Left ventricle myocardium inferior (tissue), 1 donor: ENCODE data around the gene ASAP3. TPM values are rescaled to one million over a fixed set of nuclear protein-coding genes. Genes with fewer than 3 reads are reported as not detected.

Experiments used
- DNase-seq: peaks from one replicate; pipeline ENCODE4 v3.0.0-alpha.2; 2020
- H3K27ac ChIP-seq: fragments of 200-600 bp; replicated peaks from 2 replicates; pipeline ENCODE4 v1.8.0; 2021
- H3K27me3 ChIP-seq: fragments of 200-600 bp; 2 replicates; pipeline ENCODE4 v1.8.0; 2021; ENCODE audit warnings: low read depth
- H3K36me3 ChIP-seq: fragments of 200-600 bp; 2 replicates; pipeline ENCODE4 v1.8.0; 2021
- H3K4me1 ChIP-seq: fragments of 200-600 bp; 2 replicates; pipeline ENCODE4 v1.8.0; 2021
- H3K4me3 ChIP-seq: fragments of 200-600 bp; 2 replicates; pipeline ENCODE4 v1.8.0; 2021; ENCODE audit warnings: mild to moderate bottlenecking, moderate library complexity
- H3K9me3 ChIP-seq: fragments of 200-600 bp; replicated peaks from 2 replicates; pipeline ENCODE4 v1.8.0; 2021
- CTCF ChIP-seq: fragments of 200-600 bp; IDR thresholded peaks from 2 replicates; pipeline ENCODE4 v1.8.0; 2021; ENCODE audit warnings: antibody characterized with exemption, mild to moderate bottlenecking, borderline replicate concordance
- intact Hi-C: fragments of 100-400 bp; cut with micrococcal nuclease; formaldehyde crosslinking; loops from one replicate; pipeline ENCODE4 v1.11.0; 2022
- total RNA-seq: library from RNA; stranded (reverse); fragmentation: NEBNext Ultra II Directional; extraction: Animal tissue kit (Norgen Biotek cat#: 25700); gene quantifications from one replicate; pipeline ENCODE4 v1.2.1, GENCODE V29; 2021
- donor health status: DM: no; HTN: yes; CAD: no; lungs with severe emphysema.

Gene ASAP3
- total RNA-seq, 1 donor from 2014 or later = 44.4 TPM

- H3K36me3 ChIP-seq = peaks cover 100% of the 10 kb centered on the region
- DNase-seq = no peak
- H3K27me3 ChIP-seq = no peaks in the 10 kb centered on the region
- no peak overlapping the region for H3K27ac ChIP-seq
- intact Hi-C loops = no loop called here
- no peak overlapping the region for H3K4me3 ChIP-seq
- TF ChIP-seq CTCF = no peak
- H3K9me3 ChIP-seq = no peaks in the 10 kb centered on the region
- H3K4me1 ChIP-seq = no peaks in the 10 kb centered on the region
Observed at GRCh38 chr1:23433122-23433521, 50.9 kb downstream of the ASAP3 start.

GRCh38 chr1:23431431-23431830, 52.5 kb downstream of the ASAP3 start:
- intact Hi-C loops = no loop called here
- no peak for DNase-seq
- H3K9me3 ChIP-seq = no peaks in the 10 kb centered on the region
- H3K4me1 ChIP-seq = peaks cover 8% of the 10 kb centered on the region
- TF ChIP-seq CTCF = no peak
- H3K36me3 ChIP-seq = peaks cover 85% of the 10 kb centered on the region
- H3K27ac ChIP-seq = no peak overlapping the region
- no peaks in the 10 kb centered on the region for H3K27me3 ChIP-seq
- H3K4me3 ChIP-seq = no peak overlapping the region

DNA sequence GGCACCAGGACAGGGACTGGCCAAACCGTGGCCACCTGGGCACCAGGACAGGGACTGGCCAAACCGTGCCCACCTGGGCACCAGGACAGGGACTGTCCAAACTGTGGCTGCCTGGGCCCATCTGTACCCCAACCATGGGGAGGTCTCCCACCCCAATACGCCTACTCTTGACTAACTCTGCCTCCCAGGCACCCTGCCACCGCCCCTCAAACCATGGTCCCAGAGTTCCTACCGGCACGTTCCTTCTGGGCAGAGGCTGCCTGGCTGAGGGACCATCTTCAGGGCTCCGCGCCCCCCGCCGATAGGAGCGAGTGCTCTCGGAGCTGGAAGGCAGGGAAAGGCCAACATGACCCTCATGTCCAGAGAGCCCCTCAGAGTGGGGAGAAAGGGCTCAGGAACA, 53.2 kb downstream of the ASAP3 start:
- Histone ChIP-seq H3K27me3 (no peaks in the 10 kb centered on the region), H3K9me3 (no peaks in the 10 kb centered on the region), H3K36me3 (peaks cover 79% of the 10 kb centered on the region), H3K4me1 (peaks cover 10% of the 10 kb centered on the region), H3K27ac (no peak overlapping the region), H3K4me3 (no peak overlapping the region)
- DNase-seq = no peak
- TF ChIP-seq CTCF = no peak
- intact Hi-C loops = no loop called here

GRCh38 chr1:23428136-23428905, 55.7 kb downstream of the ASAP3 start:
- Histone ChIP-seq H3K27ac (no peak overlapping the region), H3K4me3 (no peak overlapping the region), H3K27me3 (no peaks in the 10 kb centered on the region), H3K36me3 (peaks cover 54% of the 10 kb centered on the region), H3K9me3 (no peaks in the 10 kb centered on the region), H3K4me1 (peaks cover 31% of the 10 kb centered on the region)
- no peak for DNase-seq
- TF ChIP-seq CTCF = no peak
- intact Hi-C loops = no loop called here

DNA sequence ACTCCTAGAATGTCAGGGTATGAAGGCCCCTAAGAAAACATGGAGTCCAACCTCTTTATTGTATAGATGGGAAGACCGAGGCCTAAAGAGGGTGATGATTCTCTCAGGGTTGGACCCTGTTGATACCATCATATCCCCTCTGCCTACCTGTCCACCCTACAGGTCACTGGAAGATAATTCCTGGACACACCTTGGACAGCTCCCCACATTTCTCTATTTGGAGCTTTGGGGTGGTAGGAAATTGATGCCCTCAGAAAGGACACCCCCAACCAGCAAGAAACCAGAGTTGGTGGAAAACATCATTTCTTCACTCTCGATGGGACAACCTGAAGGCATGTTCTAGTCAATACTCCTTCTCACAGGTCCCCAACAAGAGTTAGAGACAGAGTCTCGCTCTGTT, 56.4 kb downstream of the ASAP3 start:
- intact Hi-C loops = no loop called here
- no peak overlapping the region for H3K27ac ChIP-seq

More for the DNA sequence above, 56.4 kb downstream of the ASAP3 start:
- Histone ChIP-seq H3K27me3 (no peaks in the 10 kb centered on the region), H3K4me3 (no peak overlapping the region), H3K4me1 (peaks cover 39% of the 10 kb centered on the region), H3K9me3 (no peaks in the 10 kb centered on the region), H3K36me3 (peaks cover 47% of the 10 kb centered on the region)
- no peak for DNase-seq
- no peak for TF ChIP-seq CTCF
